Subcutaneous abdominal adipose tissue (tissue), 5 donors: ENCODE data around the gene TBC1D17.
"Not testable (repeated sequence)": the region's sequence is repeated elsewhere in the genome, so short reads cannot be mapped to it uniquely, and the experiment has no call there.

ENCODE experiments used
- H3K27ac ChIP-seq: one replicate; pipeline ENCODE4 v1.7.0; 2013; ENCODE audit warnings: low read depth, mild to moderate bottlenecking, inconsistent platforms, low read length, moderate library complexity
- H3K27me3 ChIP-seq, 5 donors: one replicate each; pipeline ENCODE4 v1.7.0; 2013; ENCODE audit warnings: low read length in 5 of 5, inconsistent platforms in 1 of 5; ENCODE audit not compliant: control insufficient read depth in 5 of 5, insufficient read depth in 4 of 5
- H3K36me3 ChIP-seq, 5 donors: one replicate each; pipeline ENCODE4 v1.7.0; 2013; ENCODE audit warnings: low read length in 5 of 5; ENCODE audit not compliant: control insufficient read depth in 5 of 5, insufficient read depth in 5 of 5
- H3K4me1 ChIP-seq, 5 donors: one replicate each; pipeline ENCODE4 v1.7.0; 2013; ENCODE audit warnings: low read length in 5 of 5, mild to moderate bottlenecking in 3 of 5, moderate library complexity in 1 of 5; ENCODE audit not compliant: control insufficient read depth in 5 of 5, insufficient read depth in 5 of 5
- H3K4me3 ChIP-seq, 5 donors: one replicate each; pipeline ENCODE4 v1.7.0; 2013; ENCODE audit warnings: low read length in 5 of 5, low read depth in 1 of 5
- H3K9ac ChIP-seq, 5 donors: one replicate each; pipeline ENCODE4 v1.7.0; 2013; ENCODE audit warnings: low read length in 5 of 5, mild to moderate bottlenecking in 4 of 5, moderate library complexity in 3 of 5
- H3K9me3 ChIP-seq, 5 donors: one replicate each; pipeline ENCODE4 v1.7.0; 2013; ENCODE audit warnings: low read length in 5 of 5; ENCODE audit not compliant: control insufficient read depth in 5 of 5
- donor health status: healthy.
- donor health status: healthy.
- donor health status: healthy.
- donor health status: healthy.
- donor health status: healthy.

Gene TBC1D17

GRCh38 chr19:49916839-49917733, 39.6 kb downstream of the TBC1D17 start:
- H3K4me1 ChIP-seq, result peaks cover 0 to 8% (median 3%) of the 10 kb centered on the region in 5 donors
- H3K27me3 ChIP-seq, result no peaks in the 10 kb centered on the region
- no peak overlapping the region for H3K27ac ChIP-seq
- peaks cover 0 to 78% (median 46%) of the 10 kb centered on the region in 5 donors for H3K36me3 ChIP-seq
- no peaks in the 10 kb centered on the region for H3K9me3 ChIP-seq
- no peak overlapping the region for H3K4me3 ChIP-seq
- no peak overlapping the region for H3K9ac ChIP-seq

- Histone ChIP-seq H3K9ac (no peak overlapping the region), H3K4me3 (no peak overlapping the region), H3K9me3 (no peaks in the 10 kb centered on the region), H3K36me3 (peaks cover 0 to 80% (median 51%) of the 10 kb centered on the region in 5 donors), H3K4me1 (peaks cover 0 to 14% (median 3%) of the 10 kb centered on the region in 5 donors), H3K27ac (no peak overlapping the region), H3K27me3 (no peaks in the 10 kb centered on the region)
Measured at GRCh38 chr19:49918089-49918488, 40.6 kb downstream of the TBC1D17 start.

- no peaks in the 10 kb centered on the region for H3K27me3 ChIP-seq
- no peak overlapping the region for H3K27ac ChIP-seq
- peaks cover 2 to 35% (median 6%) of the 10 kb centered on the region in 5 donors for H3K4me1 ChIP-seq
- no peak overlapping the region for H3K4me3 ChIP-seq
- peak overlapping the region in 1 of 5 donors; percentile 28 for H3K9ac ChIP-seq
- H3K36me3 ChIP-seq, result peaks cover 0 to 77% (median 45%) of the 10 kb centered on the region in 5 donors
- no peaks in the 10 kb centered on the region for H3K9me3 ChIP-seq
Measured at GRCh38 chr19:49920624-49921363, 43.3 kb downstream of the TBC1D17 start.

GRCh38 chr19:49921871-49922795, 44.6 kb downstream of the TBC1D17 start:
- peaks cover 0 to 76% (median 46%) of the 10 kb centered on the region in 5 donors for H3K36me3 ChIP-seq
- H3K27ac ChIP-seq, result no peak overlapping the region

GRCh38 chr19:49923055-49924003, 45.8 kb downstream of the TBC1D17 start:
- H3K4me1 ChIP-seq, result peaks cover 2 to 47% (median 20%) of the 10 kb centered on the region in 5 donors
- H3K27ac ChIP-seq, result no peak overlapping the region
- H3K27me3 ChIP-seq, result no peaks in the 10 kb centered on the region
- peaks cover 0 to 69% (median 49%) of the 10 kb centered on the region in 5 donors for H3K36me3 ChIP-seq
- H3K9ac ChIP-seq, result no peak overlapping the region
- H3K4me3 ChIP-seq, result no peak overlapping the region
- no peaks in the 10 kb centered on the region for H3K9me3 ChIP-seq

More at GRCh38 chr19:49921871-49922795, 44.6 kb downstream of the TBC1D17 start:
- Histone ChIP-seq H3K4me1 (peaks cover 0 to 41% (median 9%) of the 10 kb centered on the region in 5 donors), H3K9me3 (no peaks in the 10 kb centered on the region), H3K9ac (no peak overlapping the region), H3K4me3 (no peak overlapping the region), H3K27me3 (no peaks in the 10 kb centered on the region)

GRCh38 chr19:49924004-49924880, 46.7 kb downstream of the TBC1D17 start:
- Histone ChIP-seq H3K27me3 (no peaks in the 10 kb centered on the region), H3K4me3 (no peak overlapping the region), H3K9ac (no peak overlapping the region), H3K9me3 (no peaks in the 10 kb centered on the region), H3K36me3 (peaks cover 0 to 63% (median 48%) of the 10 kb centered on the region in 5 donors), H3K27ac (no peak overlapping the region), H3K4me1 (peaks cover 2 to 56% (median 25%) of the 10 kb centered on the region in 5 donors)

GRCh38 chr19:49924881-49925210, 47.3 kb downstream of the TBC1D17 start:
- not testable (repeated sequence) for H3K27ac ChIP-seq, H3K9me3 ChIP-seq, H3K27me3 ChIP-seq, H3K9ac ChIP-seq, H3K4me3 ChIP-seq
- Histone ChIP-seq H3K36me3 (peaks cover 0 to 62% (median 48%) of the 10 kb centered on the region in 5 donors), H3K4me1 (peaks cover 2 to 60% (median 28%) of the 10 kb centered on the region in 5 donors)

- no peak overlapping the region for H3K9ac ChIP-seq
- no peaks in the 10 kb centered on the region for H3K9me3 ChIP-seq
- H3K27ac ChIP-seq, result no peak overlapping the region
- H3K4me3 ChIP-seq, result no peak overlapping the region
- no peaks in the 10 kb centered on the region for H3K27me3 ChIP-seq
- H3K4me1 ChIP-seq, result peaks cover 2 to 65% (median 33%) of the 10 kb centered on the region in 5 donors
- H3K36me3 ChIP-seq, result peaks cover 0 to 58% (median 45%) of the 10 kb centered on the region in 5 donors
Measured at GRCh38 chr19:49925486-49925885, 48.0 kb downstream of the TBC1D17 start.
